Measurements from ENCODE around the gene INAFM2. TPM values are rescaled to one million over a fixed set of nuclear protein-coding genes. Genes with fewer than 3 reads are reported as not detected.

INAFM2 gene
- total RNA-seq, 2 experiments from 2014 or later, result 3.3 to 4.4 TPM

DNA sequence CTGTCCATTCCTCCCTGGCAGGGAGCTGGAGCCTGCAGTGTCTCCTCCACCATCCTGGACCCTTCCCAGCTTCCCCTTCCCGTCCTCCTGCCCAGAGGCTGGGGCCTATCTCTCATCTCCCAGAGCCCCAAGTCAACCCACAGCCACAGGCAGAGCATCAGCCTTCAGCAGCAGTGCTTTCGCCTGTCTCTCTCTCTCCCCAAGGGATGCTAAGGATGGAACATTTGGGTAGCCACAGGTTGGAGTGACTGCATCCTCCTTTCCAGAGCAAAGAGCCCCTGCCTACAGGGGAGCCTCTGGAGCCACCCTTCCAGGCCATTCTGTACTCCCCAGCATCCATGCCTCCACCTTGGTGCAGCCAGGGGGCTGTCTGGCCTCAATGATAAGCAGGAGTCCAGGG, 19.9 kb upstream of the INAFM2 start:
- peaks cover 6% of the 10 kb centered on the region for H3K9me3 ChIP-seq (ENCODE audit: low read length)
- intact Hi-C loops (cut with micrococcal nuclease; ENCODE audit: unreplicated experiment), result no loop called here
- H3K4me3 ChIP-seq (ENCODE audit: low read depth, low read length, poor library complexity, severe bottlenecking), result no peak overlapping the region
- TF ChIP-seq EZH2phosphoT487 (IDR thresholded peaks at IDR 0.05; ENCODE audit: borderline replicate concordance, low read depth, low read length), result no peak
- TF ChIP-seq CTCF (conservative IDR thresholded peaks at IDR 0.05; ENCODE audit: low read length), result no peak
- H3K27ac ChIP-seq (ENCODE audit: low read depth, low read length, poor library complexity, severe bottlenecking), result no peak overlapping the region
- no TSS peak for BruUV-seq (replicated peaks)
- ChIA-PET POLR2A (interaction anchor here (1.2 kb wide), 1 partner anchor 11 kb away, joined by 3 read pairs; no protein-coding TSS in a partner anchor), CTCF (ENCODE audit: unreplicated experiment) (interaction anchor here (1.2 kb wide), 1 partner anchor 72 kb away, joined by 3 read pairs; no protein-coding TSS in a partner anchor)
- no peaks in the 10 kb centered on the region for H3K36me3 ChIP-seq (ENCODE audit: insufficient read depth, low read length)
- no peaks in the 10 kb centered on the region for H3K79me2 ChIP-seq (ENCODE audit: insufficient read depth, low read depth, low read length)
- H2AFZ ChIP-seq (ENCODE audit: low read length), result no peak overlapping the region
- H4K20me1 ChIP-seq (ENCODE audit: insufficient read depth, low read length), result no peaks in the 10 kb centered on the region
- no peaks in the 10 kb centered on the region for H3K9me2 ChIP-seq (ENCODE audit: insufficient read depth, low read length)
- no peak overlapping the region for H3K4me2 ChIP-seq (ENCODE audit: low read length)
- no peak for DNase-seq (ENCODE audit: low spot score)
- no peaks in the 10 kb centered on the region for H3K4me1 ChIP-seq (ENCODE audit: insufficient read depth, low read length, poor library complexity, severe bottlenecking)

GRCh38 chr15:40305281-40305680, 18.2 kb upstream of the INAFM2 start:
- Histone ChIP-seq H3K4me3 (ENCODE audit: low read depth, low read length, poor library complexity, severe bottlenecking) (no peak overlapping the region), H3K4me2 (ENCODE audit: low read length) (no peak overlapping the region), H3K4me1 (ENCODE audit: insufficient read depth, low read length, poor library complexity, severe bottlenecking) (no peaks in the 10 kb centered on the region), H3K27ac (ENCODE audit: low read depth, low read length, poor library complexity, severe bottlenecking) (no peak overlapping the region), H3K79me2 (ENCODE audit: insufficient read depth, low read depth, low read length) (no peaks in the 10 kb centered on the region), H3K9me3 (ENCODE audit: low read length) (peaks cover 5% of the 10 kb centered on the region), H4K20me1 (ENCODE audit: insufficient read depth, low read length) (no peaks in the 10 kb centered on the region), H3K36me3 (ENCODE audit: insufficient read depth, low read length) (no peaks in the 10 kb centered on the region), H2AFZ (ENCODE audit: low read length) (no peak overlapping the region), H3K9me2 (ENCODE audit: insufficient read depth, low read length) (no peaks in the 10 kb centered on the region)
- BruUV-seq (replicated peaks), result no TSS peak
- intact Hi-C loops (cut with micrococcal nuclease; ENCODE audit: unreplicated experiment), result no loop called here
- TF ChIP-seq CTCF (conservative IDR thresholded peaks at IDR 0.05; ENCODE audit: low read length) (no peak), EZH2phosphoT487 (IDR thresholded peaks at IDR 0.05; ENCODE audit: borderline replicate concordance, low read depth, low read length) (no peak)
- ChIA-PET POLR2A (no interaction called here), CTCF (ENCODE audit: unreplicated experiment) (no interaction called here)
- no peak for DNase-seq (ENCODE audit: low spot score)

DNA sequence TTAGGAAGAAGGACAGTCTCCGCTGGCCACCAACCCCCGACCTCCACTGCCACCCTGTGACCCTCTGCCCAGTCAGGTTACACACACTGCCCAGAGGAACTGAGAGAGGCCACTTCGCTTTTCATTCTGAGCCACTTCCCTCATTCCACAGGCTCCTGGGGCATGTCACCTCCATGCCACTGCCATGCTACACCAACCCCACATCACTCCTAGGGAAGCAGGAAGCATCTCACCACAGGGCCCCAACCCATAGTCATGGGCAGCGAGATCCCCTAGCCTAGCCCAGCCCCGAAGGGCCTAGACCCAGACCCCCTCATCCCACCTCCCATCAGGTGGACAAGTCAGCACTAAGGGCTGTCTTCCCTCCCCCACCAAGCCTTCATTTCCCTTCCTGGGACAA, 17.1 kb upstream of the INAFM2 start:
- no peak overlapping the region for H3K4me2 ChIP-seq (ENCODE audit: low read length)
- no peaks in the 10 kb centered on the region for H3K9me2 ChIP-seq (ENCODE audit: insufficient read depth, low read length)
- no peak overlapping the region for H2AFZ ChIP-seq (ENCODE audit: low read length)
- TF ChIP-seq CTCF (conservative IDR thresholded peaks at IDR 0.05; ENCODE audit: low read length) (no peak), EZH2phosphoT487 (IDR thresholded peaks at IDR 0.05; ENCODE audit: borderline replicate concordance, low read depth, low read length) (no peak)
- POLR2A ChIA-PET, result no interaction called here
- CTCF ChIA-PET (ENCODE audit: unreplicated experiment), result no interaction called here
- no peaks in the 10 kb centered on the region for H3K4me1 ChIP-seq (ENCODE audit: insufficient read depth, low read length, poor library complexity, severe bottlenecking)
- no TSS peak for BruUV-seq (replicated peaks)
- intact Hi-C loops (cut with micrococcal nuclease; ENCODE audit: unreplicated experiment), result no loop called here
- DNase-seq (ENCODE audit: low spot score), result no peak
- no peaks in the 10 kb centered on the region for H3K9me3 ChIP-seq (ENCODE audit: low read length)
- no peaks in the 10 kb centered on the region for H4K20me1 ChIP-seq (ENCODE audit: insufficient read depth, low read length)
- no peak overlapping the region for H3K4me3 ChIP-seq (ENCODE audit: low read depth, low read length, poor library complexity, severe bottlenecking)
- no peaks in the 10 kb centered on the region for H3K79me2 ChIP-seq (ENCODE audit: insufficient read depth, low read depth, low read length)
- no peak overlapping the region for H3K27ac ChIP-seq (ENCODE audit: low read depth, low read length, poor library complexity, severe bottlenecking)
- no peaks in the 10 kb centered on the region for H3K36me3 ChIP-seq (ENCODE audit: insufficient read depth, low read length)

Data from OCI-LY7 (cell line).